ENCODE results near the gene RFC2. TPM values are rescaled to one million over a fixed set of nuclear protein-coding genes. Genes with fewer than 3 reads are reported as not detected.
"Not testable (repeated sequence)": the region's sequence is repeated elsewhere in the genome, so short reads cannot be mapped to it uniquely, and the experiment has no call there.

The RFC2 gene
- total RNA-seq, 1 experiment from 2014 or later: 77.1 TPM

GRCh38 chr7:74208241-74208640, 46.0 kb downstream of the RFC2 start:
- H3K27me3 ChIP-seq (replicated peaks); DNase-seq (ENCODE audit: low read depth in 1 of 2, low spot score in 2 of 2); H3K4me3 ChIP-seq; H3K9me3 ChIP-seq (replicated peaks); H3K27ac ChIP-seq; H3K36me3 ChIP-seq: not testable (repeated sequence)
- H3K4me1 ChIP-seq (replicated peaks): peaks cover 20% of the 10 kb centered on the region

- Histone ChIP-seq H3K36me3 (no peaks in the 10 kb centered on the region), H3K27me3 (replicated peaks) (no peaks in the 10 kb centered on the region), H3K4me3 (no peak overlapping the region), H3K27ac (no peak overlapping the region), H3K9me3 (replicated peaks) (no peaks in the 10 kb centered on the region), H3K4me1 (replicated peaks) (peaks cover 22% of the 10 kb centered on the region)
- no peak for DNase-seq (ENCODE audit: low read depth in 1 of 2, low spot score in 2 of 2)
Measured at GRCh38 chr7:74207586-74207985, 46.6 kb downstream of the RFC2 start.

- no peaks in the 10 kb centered on the region for H3K27me3 ChIP-seq (replicated peaks)
- H3K9me3 ChIP-seq (replicated peaks): no peaks in the 10 kb centered on the region
- H3K4me1 ChIP-seq (replicated peaks): peaks cover 22% of the 10 kb centered on the region
- no peak overlapping the region for H3K27ac ChIP-seq
- peak; percentile 77 to 85 for DNase-seq (ENCODE audit: low read depth in 1 of 2, low spot score in 2 of 2)
- no peaks in the 10 kb centered on the region for H3K36me3 ChIP-seq
- no peak overlapping the region for H3K4me3 ChIP-seq
Measured at GRCh38 chr7:74206589-74207120, 47.5 kb downstream of the RFC2 start.

GRCh38 chr7:74206052-74206451, 48.1 kb downstream of the RFC2 start:
- not testable (repeated sequence) for DNase-seq (ENCODE audit: low read depth in 1 of 2, low spot score in 2 of 2); H3K36me3 ChIP-seq

GRCh38 chr7:74203956-74204618, 50.1 kb downstream of the RFC2 start:
- no peak overlapping the region for H3K27ac ChIP-seq
- H3K4me3 ChIP-seq: no peak overlapping the region
- H3K27me3 ChIP-seq (replicated peaks): no peaks in the 10 kb centered on the region
- no peak for DNase-seq (ENCODE audit: low read depth in 1 of 2, low spot score in 2 of 2)
- no peaks in the 10 kb centered on the region for H3K9me3 ChIP-seq (replicated peaks)
- no peaks in the 10 kb centered on the region for H3K36me3 ChIP-seq
- peaks cover 21% of the 10 kb centered on the region for H3K4me1 ChIP-seq (replicated peaks)

More at GRCh38 chr7:74206052-74206451, 48.1 kb downstream of the RFC2 start:
- peaks cover 22% of the 10 kb centered on the region for H3K4me1 ChIP-seq (replicated peaks)
- H3K27me3 ChIP-seq (replicated peaks); H3K27ac ChIP-seq; H3K9me3 ChIP-seq (replicated peaks); H3K4me3 ChIP-seq: not testable (repeated sequence)

- DNase-seq (ENCODE audit: low read depth in 1 of 2, low spot score in 2 of 2): peak in 1 of 2 experiments; percentile 47
- Histone ChIP-seq H3K9me3 (replicated peaks) (no peaks in the 10 kb centered on the region), H3K27me3 (replicated peaks) (no peaks in the 10 kb centered on the region), H3K27ac (no peak overlapping the region), H3K36me3 (peaks cover 7% of the 10 kb centered on the region), H3K4me1 (replicated peaks) (peaks cover 20% of the 10 kb centered on the region), H3K4me3 (no peak overlapping the region)
Measured at GRCh38 chr7:74202841-74203556, 51.2 kb downstream of the RFC2 start.

- no peaks in the 10 kb centered on the region for H3K9me3 ChIP-seq (replicated peaks)
- DNase-seq (ENCODE audit: low read depth in 1 of 2, low spot score in 2 of 2): peak in 1 of 2 experiments; percentile 57
- no peak overlapping the region for H3K4me3 ChIP-seq
- H3K27me3 ChIP-seq (replicated peaks): no peaks in the 10 kb centered on the region
- peaks cover 23% of the 10 kb centered on the region for H3K36me3 ChIP-seq
- peaks cover 14% of the 10 kb centered on the region for H3K4me1 ChIP-seq (replicated peaks)
- H3K27ac ChIP-seq: peak overlapping the region; percentile 29; the same call in 1 of the 2 replicates
Measured at GRCh38 chr7:74199551-74200355, 54.4 kb downstream of the RFC2 start.

- no peak for DNase-seq (ENCODE audit: low read depth in 1 of 2, low spot score in 2 of 2)
- H3K9me3 ChIP-seq (replicated peaks): no peaks in the 10 kb centered on the region
- H3K36me3 ChIP-seq: peaks cover 44% of the 10 kb centered on the region
- no peak overlapping the region for H3K27ac ChIP-seq
- H3K4me1 ChIP-seq (replicated peaks): peaks cover 10% of the 10 kb centered on the region
- H3K27me3 ChIP-seq (replicated peaks): no peaks in the 10 kb centered on the region
- no peak overlapping the region for H3K4me3 ChIP-seq
Measured at GRCh38 chr7:74197449-74198124, 56.6 kb downstream of the RFC2 start.

- H3K27me3 ChIP-seq (replicated peaks); H3K4me3 ChIP-seq; DNase-seq (ENCODE audit: low read depth in 1 of 2, low spot score in 2 of 2); H3K27ac ChIP-seq; H3K4me1 ChIP-seq (replicated peaks); H3K9me3 ChIP-seq (replicated peaks): not testable (repeated sequence)
- H3K36me3 ChIP-seq: peaks cover 59% of the 10 kb centered on the region
Measured at GRCh38 chr7:74195968-74196654, 58.1 kb downstream of the RFC2 start.

- H3K27ac ChIP-seq; DNase-seq (ENCODE audit: low read depth in 1 of 2, low spot score in 2 of 2); H3K27me3 ChIP-seq (replicated peaks); H3K4me3 ChIP-seq; H3K9me3 ChIP-seq (replicated peaks); H3K4me1 ChIP-seq (replicated peaks): not testable (repeated sequence)
- peaks cover 67% of the 10 kb centered on the region for H3K36me3 ChIP-seq
Measured at GRCh38 chr7:74195139-74195860, 58.9 kb downstream of the RFC2 start.

GRCh38 chr7:74194686-74195085, 59.5 kb downstream of the RFC2 start:
- Histone ChIP-seq H3K27ac (no peak overlapping the region), H3K4me1 (replicated peaks) (peaks cover 3% of the 10 kb centered on the region), H3K4me3 (no peak overlapping the region), H3K9me3 (replicated peaks) (no peaks in the 10 kb centered on the region), H3K36me3 (peaks cover 73% of the 10 kb centered on the region), H3K27me3 (replicated peaks) (no peaks in the 10 kb centered on the region)
- DNase-seq (ENCODE audit: low read depth in 1 of 2, low spot score in 2 of 2): no peak

GRCh38 chr7:74193913-74194312, 60.3 kb downstream of the RFC2 start:
- Histone ChIP-seq H3K4me1 (replicated peaks) (no peaks in the 10 kb centered on the region), H3K9me3 (replicated peaks) (no peaks in the 10 kb centered on the region), H3K4me3 (no peak overlapping the region), H3K36me3 (peaks cover 81% of the 10 kb centered on the region), H3K27ac (no peak overlapping the region), H3K27me3 (replicated peaks) (no peaks in the 10 kb centered on the region)
- no peak for DNase-seq (ENCODE audit: low read depth in 1 of 2, low spot score in 2 of 2)
